ENCODE measurements around the gene GNS.

- TF ChIP-seq SMC3 (IDR thresholded peaks at IDR 0.05) (no peak), CTCF (IDR thresholded peaks at IDR 0.05) (no peak), MAX (IDR thresholded peaks at IDR 0.05) (no peak), RCOR1 (IDR thresholded peaks at IDR 0.05; ENCODE audit: low read depth, low read length) (no peak), POLR2A (IDR thresholded peaks at IDR 0.05; ENCODE audit: low read length) (no peak), REST (IDR thresholded peaks at IDR 0.05) (no peak)
These were observed 81.0 kb downstream of the GNS start for GRCh38 chr12:64678248-64678647.

Data from A549 (cell line).